ENCODE measurements around the gene MXD1. TPM values are rescaled to one million over a fixed set of nuclear protein-coding genes. Genes with fewer than 3 reads are reported as not detected.
A peak's percentile ranks its signal among the peaks of the same experiment; 100 is the strongest.

MXD1 gene
- total and polyA plus RNA-seq, 9 of the 15 experiments (the other 6 are each of a cell fraction or from before 2014, with no cell fraction given) = 6.7 to 35.9 (median 11.0) TPM

GRCh38 chr2:69914950-69915945 is at the start of gene MXD1 (continued):
- TF ChIP-seq AFF4 (CRISPR knock-in tag; IDR thresholded peaks at IDR 0.05) = peak; percentile 89
- peak; percentile 70 for TF ChIP-seq U2AF1 (optimal IDR thresholded peaks at IDR 0.05; ENCODE audit: low read depth, low read length)
- TF ChIP-seq ARID3B (CRISPR knock-in tag; IDR thresholded peaks at IDR 0.05; ENCODE audit: borderline replicate concordance) = no peak
- TF ChIP-seq E2F5 (CRISPR knock-in tag; IDR thresholded peaks at IDR 0.05) = no peak
- peak; percentile 70 for TF ChIP-seq ETS1 (conservative IDR thresholded peaks at IDR 0.05; ENCODE audit: control insufficient read depth, low read depth, low read length)
- no peak for TF ChIP-seq CEBPB (tag; IDR thresholded peaks at IDR 0.05)
- no peak for TF ChIP-seq MTA1 (IDR thresholded peaks at IDR 0.05; ENCODE audit: borderline replicate concordance)
- peak; percentile 89; the same call in 1 of the 2 replicates for TF ChIP-seq ZNF511 (CRISPR knock-in tag; IDR thresholded peaks at IDR 0.05)
- 0 out of 2 replicates have a peak, but pooled peaks have one; percentile 4 for TF ChIP-seq NCOR1 (IDR thresholded peaks at IDR 0.05)
- TF ChIP-seq NR2C1 (IDR thresholded peaks at IDR 0.05) = no peak
- no peak for TF ChIP-seq NR2C1 (tag; IDR thresholded peaks at IDR 0.05)
- no peak for TF ChIP-seq ZNF212 (CRISPR knock-in tag; IDR thresholded peaks at IDR 0.05)
- TF ChIP-seq NFIC (IDR thresholded peaks at IDR 0.05) = peak; percentile 31
- TF ChIP-seq MXI1 (IDR thresholded peaks at IDR 0.05; ENCODE audit: low read depth, low read length) = no peak
- no peak; the same call in 1 of the 2 replicates for TF ChIP-seq TFAP4 (CRISPR knock-in tag; IDR thresholded peaks at IDR 0.05; ENCODE audit: borderline replicate concordance)
- TF ChIP-seq THRA (IDR thresholded peaks at IDR 0.05) = no peak

All from K562 (cell line).